HepG2 (cell line): ENCODE results near the gene PHF5A. TPM values are rescaled to one million over a fixed set of nuclear protein-coding genes. Genes with fewer than 3 reads are reported as not detected.

Experiments used
- ATAC-seq: fragments of 200-7000 bp; cut with Tn5 transposase; 3 replicates; pipeline ENCODE4 v1.9.1; 2020; ENCODE audit warnings: mild to moderate bottlenecking, moderate library complexity
- BruUV-seq: library from RNA; stranded (reverse); fragments of 400-500 nt; replicated peaks from 2 replicates; lab custom pipeline; 2021; lab: Mats Ljungman, UMichigan
- CTCF ChIA-PET: fragments of 300-600 bp; formaldehyde crosslinking; extraction: SDS; loops from one replicate; lab custom pipeline; 2021; ENCODE audit warnings: low total read pairs, inconsistent platforms, low intra/inter-chr PET ratio; lab: Yijun Ruan, JAX
- POLR2A ChIA-PET: fragments of 350-600 bp; sonication (Branson Sonifier 250); formaldehyde crosslinking; loops from one replicate; lab custom pipeline; 2020; ENCODE audit warnings: antibody characterized with exemption, inconsistent platforms; lab: Yijun Ruan, JAX
- DNase-seq: peaks from one replicate; pipeline ENCODE4 v3.0.0-alpha.2; 2015; ENCODE audit warnings: low spot score
- FAIRE-seq: peaks from 3 replicates; lab custom pipeline; 2011; peaks lifted over from hg19 to GRCh38; lab: Jason Lieb, UNC
- H2AFZ ChIP-seq: one replicate; pipeline ENCODE4 v1.6.1; 2011; ENCODE audit warnings: low read length, inconsistent platforms
- H3K27ac ChIP-seq: fragments of 300-600 bp; 3 replicates; pipeline ENCODE4 v1.8.0; 2011; ENCODE audit warnings: mixed run types, mild to moderate bottlenecking, mixed read lengths, low read length, inconsistent platforms; ENCODE audit not compliant: insufficient read depth; ENCODE audit errors: extremely low read length
- H3K27me3 ChIP-seq, 2 experiments: fragments of 200-600 bp in 1 of 2; 2 replicates in 1 of 2; 3 replicates in 1 of 2; pipeline versions ENCODE4 v1.6.0 to v1.8.0; 2011; ENCODE audit warnings: low read length in 2 of 2, mild to moderate bottlenecking in 2 of 2, moderate library complexity in 2 of 2, inconsistent platforms in 1 of 2; ENCODE audit not compliant: insufficient read depth in 2 of 2, control insufficient read depth in 1 of 2
- H3K36me3 ChIP-seq, 2 experiments: fragments of 200-600 bp in 1 of 2; replicated peaks in 1 of 2; 2 replicates in 1 of 2; 3 replicates in 1 of 2; pipeline versions ENCODE4 v1.5.1 to v1.8.0; 2011; ENCODE audit warnings: low read length in 2 of 2, inconsistent platforms in 1 of 2; ENCODE audit not compliant: insufficient read depth in 2 of 2, control insufficient read depth in 1 of 2
- H3K4me1 ChIP-seq: 2 replicates; pipeline ENCODE4 v1.5.1; 2012; ENCODE audit warnings: low read length, inconsistent platforms; ENCODE audit not compliant: insufficient read depth
- H3K4me2 ChIP-seq: 2 replicates; pipeline ENCODE4 v1.6.0; 2011; ENCODE audit warnings: low read depth, low read length, inconsistent platforms
- H3K4me3 ChIP-seq, 3 experiments: fragments of 200-600 bp in 1 of 3; sonication (generic), shearing (Covaris generic) in 1 of 3; replicated peaks in 1 of 3; 2 replicates each; pipeline ENCODE4 v1.5.1; 2011 to 2016; ENCODE audit warnings: low read length in 3 of 3, inconsistent platforms in 2 of 3, low read depth in 2 of 3, mild to moderate bottlenecking in 2 of 3, control low read depth in 1 of 3, mixed read lengths in 1 of 3; ENCODE audit not compliant: insufficient read depth in 1 of 3
- H3K79me2 ChIP-seq: one replicate; pipeline ENCODE4 v1.6.1; 2011; ENCODE audit warnings: low read length, inconsistent platforms; ENCODE audit not compliant: insufficient read depth
- H3K9ac ChIP-seq: 2 replicates; pipeline ENCODE4 v1.6.0; 2011; ENCODE audit warnings: mild to moderate bottlenecking, low read depth, low read length, inconsistent platforms; ENCODE audit not compliant: insufficient read depth
- H3K9me3 ChIP-seq: 2 replicates; pipeline ENCODE4 v1.5.1; 2012; ENCODE audit warnings: mild to moderate bottlenecking, low read length
- H4K20me1 ChIP-seq: 2 replicates; pipeline ENCODE4 v1.6.0; 2011; ENCODE audit warnings: inconsistent platforms, mild to moderate bottlenecking, low read length, moderate library complexity; ENCODE audit not compliant: insufficient read depth
- ARNT2 ChIP-seq: sonication (generic); formaldehyde crosslinking; IDR thresholded peaks from 2 replicates; pipeline ENCODE4 v1.8.0; 2022; ENCODE audit warnings: mild to moderate bottlenecking, low read depth, missing genetic modification reagents, moderate library complexity
- CBX5 ChIP-seq: sonication (generic); formaldehyde crosslinking; IDR thresholded peaks from 2 replicates; pipeline ENCODE4 v1.4.0; 2020; ENCODE audit warnings: missing genetic modification reagents, borderline replicate concordance
- PHF8 ChIP-seq: sonication (generic); formaldehyde crosslinking; IDR thresholded peaks from 2 replicates; pipeline ENCODE4 v1.5.0; 2020; ENCODE audit warnings: missing genetic modification reagents
- SAP130 ChIP-seq: IDR thresholded peaks from 2 replicates; pipeline ENCODE4 v1.6.1; 2016; ENCODE audit warnings: low read depth
- SUZ12 ChIP-seq: fragments of 150-350 bp; IDR thresholded peaks from 2 replicates; pipeline ENCODE4 v1.6.1; 2014; ENCODE audit warnings: low read depth, low read length
- U2AF1 ChIP-seq: fragments of 200-400 bp; formaldehyde crosslinking; optimal IDR thresholded peaks from 2 replicates; pipeline ENCODE3; 2017; ENCODE audit warnings: mild to moderate bottlenecking, low read depth, low read length
- ZNF30 ChIP-seq: sonication (generic); formaldehyde crosslinking; IDR thresholded peaks from 2 replicates; pipeline ENCODE4 v1.5.0; 2020; ENCODE audit warnings: mild to moderate bottlenecking, missing genetic modification reagents
- ZNF354B ChIP-seq: sonication (generic); formaldehyde crosslinking; IDR thresholded peaks from 2 replicates; pipeline ENCODE4 v1.8.0; 2022; ENCODE audit warnings: mild to moderate bottlenecking, missing genetic modification reagents
- ZNF549 ChIP-seq: sonication (generic); formaldehyde crosslinking; IDR thresholded peaks from 2 replicates; pipeline ENCODE4 v1.5.0; 2020; ENCODE audit warnings: missing genetic modification reagents
- ZNF672 ChIP-seq: sonication (generic); formaldehyde crosslinking; IDR thresholded peaks from 2 replicates; pipeline ENCODE4 v1.8.1; 2022; ENCODE audit warnings: missing genetic modification reagents
- ZNF816 ChIP-seq: sonication (generic); formaldehyde crosslinking; IDR thresholded peaks from 2 replicates; pipeline ENCODE4 v1.8.0; 2022; ENCODE audit warnings: missing genetic modification reagents, mild to moderate bottlenecking, borderline replicate concordance
- ZNF839 ChIP-seq: sonication (generic); formaldehyde crosslinking; IDR thresholded peaks from 2 replicates; pipeline ENCODE4 v1.4.0; 2020; ENCODE audit warnings: missing genetic modification reagents, mild to moderate bottlenecking, borderline replicate concordance
- ZSCAN31 ChIP-seq: sonication (generic); formaldehyde crosslinking; IDR thresholded peaks from 2 replicates; pipeline ENCODE4 v1.5.0; 2020; ENCODE audit warnings: low read depth, mild to moderate bottlenecking, missing genetic modification reagents
- WGBS: methylation state at CpG from one replicate; pipeline ENCODE4 v1.1.6; 2017; ENCODE audit warnings: low lambda C conversion rate; 5-methylcytosine and 5-hydroxymethylcytosine counted together
- in situ Hi-C: cut with HindIII; loops from 2 replicates; pipeline ENCODE4 v1.10.0; 2017; ENCODE audit warnings: low pct_unique_long_range_greater_than_20kb; ENCODE audit not compliant: extremely low pct_ligation_motif_present
- intact Hi-C: fragments of 100-400 bp; cut with micrococcal nuclease; formaldehyde crosslinking; loops from one replicate; pipeline ENCODE4 v1.10.0; 2022; ENCODE audit not compliant: unreplicated experiment
- polyA plus RNA-seq, 8 experiments: library from polyadenylated mRNA; depleted of rRNA in 3 of 8; stranded (reverse) in 7 of 8; unstranded in 1 of 8; fragments of >200 nt; fragmentation: Illumina TruSeq in 4 of 8; extraction: Trizol in 4 of 8; gene quantifications; 2 replicates each; pipeline versions ENCODE4 v1.2.1 to v1.2.3, GENCODE V29; 2011 to 2016; ENCODE audit warnings: low read depth in 4 of 8, missing spikeins in 1 of 8, mixed read lengths in 1 of 8; ENCODE audit not compliant: insufficient read depth in 1 of 8
- total RNA-seq, 5 experiments: library from RNA; depleted of rRNA; stranded (reverse); fragments of >200 nt; fragmentation: Illumina TruSeq; extraction: Trizol; gene quantifications; 2 replicates each; pipeline ENCODE4 v1.2.3, GENCODE V29; 2016; ENCODE audit warnings: low read depth in 1 of 5
- TF ChIP-seq, protein P1 (sequence below): sonication (generic); formaldehyde crosslinking; IDR thresholded peaks from 2 replicates; pipeline ENCODE4 v1.8.1; 2023; ENCODE audit warnings: mild to moderate bottlenecking, inconsistent platforms, moderate library complexity, missing genetic modification reagents, borderline replicate concordance
- TF ChIP-seq, protein P2 (sequence below): sonication (generic); formaldehyde crosslinking; IDR thresholded peaks from 2 replicates; pipeline ENCODE4 v1.9.0; 2022; ENCODE audit warnings: missing genetic modification reagents, mild to moderate bottlenecking, borderline replicate concordance

The PHF5A gene
- total and polyA plus RNA-seq, 2 of the 13 experiments (the other 11 are each of a cell fraction or from before 2014, with no cell fraction given): 56.6 to 105 TPM

DNA sequence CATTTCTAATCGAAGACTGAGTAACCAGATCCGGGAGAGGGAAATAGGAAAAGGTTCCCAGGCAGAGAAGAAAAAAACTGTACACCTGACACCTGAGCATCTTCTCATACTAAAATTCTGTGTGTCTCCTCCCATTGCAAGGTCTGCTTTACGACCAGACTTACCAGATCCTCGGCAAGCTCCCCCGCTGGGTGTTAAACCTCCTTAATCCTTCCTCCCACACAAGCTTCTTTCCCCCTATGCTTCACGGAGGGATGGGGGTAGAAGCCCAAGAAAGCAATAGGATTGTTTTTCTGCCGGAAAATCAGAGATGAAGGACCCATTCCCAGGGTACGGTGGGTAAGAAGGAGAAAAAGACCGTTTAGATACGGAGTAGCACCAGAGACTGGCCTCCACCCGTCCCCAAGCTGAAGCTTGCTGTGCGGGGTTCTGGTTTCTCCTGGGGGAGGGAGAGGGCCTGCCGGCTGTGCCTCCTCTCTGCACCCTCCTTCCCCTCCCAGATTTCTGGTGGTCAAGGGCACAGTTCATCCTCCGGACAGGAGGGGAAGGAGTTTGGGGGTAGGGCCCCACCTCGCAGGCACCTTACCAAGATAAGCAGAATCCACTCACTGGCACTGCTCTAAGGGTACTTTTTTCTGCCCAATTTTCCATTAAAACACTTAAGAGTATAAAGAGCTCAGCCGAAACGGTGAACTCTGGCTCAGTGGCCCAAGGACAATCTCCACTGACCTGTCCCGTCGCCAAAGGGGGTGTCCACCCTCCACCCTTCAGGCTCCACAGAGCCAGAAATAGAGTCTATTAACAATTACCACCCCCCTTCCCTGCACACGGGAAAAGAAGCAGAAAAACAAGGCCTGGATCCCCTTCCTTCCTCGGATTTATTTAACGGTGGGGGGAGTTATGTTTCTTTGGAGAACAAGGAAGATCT is 23.1 kb downstream of the PHF5A start (continued):
- TF ChIP-seq, protein P1, sequence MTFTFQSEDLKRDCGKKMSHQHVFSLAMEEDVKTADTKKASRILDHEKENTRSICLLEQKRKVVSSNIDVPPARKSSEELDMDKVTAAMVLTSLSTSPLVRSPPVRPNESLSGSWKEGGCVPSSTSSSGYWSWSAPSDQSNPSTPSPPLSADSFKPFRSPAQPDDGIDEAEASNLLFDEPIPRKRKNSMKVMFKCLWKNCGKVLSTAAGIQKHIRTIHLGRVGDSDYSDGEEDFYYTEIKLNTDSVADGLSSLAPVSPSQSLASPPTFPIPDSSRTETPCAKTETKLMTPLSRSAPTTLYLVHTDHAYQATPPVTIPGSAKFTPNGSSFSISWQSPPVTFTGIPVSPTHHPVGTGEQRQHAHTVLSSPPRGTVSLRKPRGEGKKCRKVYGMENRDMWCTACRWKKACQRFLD: no peak
- TF ChIP-seq ZNF672 (CRISPR knock-in tag) (no peak), ZNF816 (CRISPR knock-in tag) (0 out of 2 replicates have a peak, but pooled peaks have one; percentile 11), ARNT2 (CRISPR knock-in tag) (0 out of 2 replicates have a peak, but pooled peaks have one; percentile 13), U2AF1 (no peak), SAP130 (CRISPR knock-in tag) (peak; percentile 19; the same call in 1 of the 2 replicates), PHF8 (CRISPR knock-in tag) (no peak), CBX5 (CRISPR knock-in tag) (no peak)
- TF ChIP-seq, all 625 proteins: peak for 13

DNA sequence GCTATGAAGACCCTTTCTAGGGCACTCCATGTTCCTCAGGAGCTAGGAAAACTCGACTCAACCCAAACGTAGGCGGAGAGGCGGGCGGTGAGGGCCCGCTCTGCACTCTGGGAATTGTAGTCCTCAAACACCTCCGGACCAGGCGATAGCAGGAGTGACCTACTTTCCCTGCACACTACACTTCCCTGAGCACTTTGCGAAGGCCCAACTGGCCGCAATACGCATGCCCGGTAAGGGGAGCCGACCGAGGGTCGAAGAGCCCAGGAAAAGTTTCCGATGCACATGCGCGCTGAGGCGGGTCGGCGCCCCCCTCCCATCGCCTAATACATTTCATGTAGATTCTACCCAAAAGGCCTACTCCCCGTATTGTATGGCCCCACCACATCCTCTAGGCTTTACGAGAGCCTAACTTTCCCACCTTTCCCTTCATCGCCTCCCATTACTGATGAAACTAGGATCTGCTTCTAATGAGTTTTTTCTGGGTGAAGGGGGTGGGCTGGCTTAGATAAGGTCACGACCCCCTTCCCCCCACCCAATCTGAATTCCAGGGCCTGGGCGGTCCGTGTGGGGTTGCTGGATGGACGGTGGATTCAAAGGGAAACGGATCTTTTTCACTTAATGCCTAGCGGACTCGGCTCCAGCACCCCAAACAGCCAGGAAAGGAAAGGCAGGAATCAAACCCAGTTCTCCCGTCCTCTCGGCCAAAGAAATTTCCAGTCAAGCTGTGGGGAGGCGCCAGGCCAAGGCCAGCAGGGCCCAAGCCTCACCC is 23.9 kb downstream of the PHF5A start:
- peak overlapping the region; percentile 89 to 97 (median 90) for H3K4me3 ChIP-seq
- ChIA-PET CTCF (no interaction called here), POLR2A (interaction anchor here (0.7 to 5.2 kb wide), 14 partner anchors 8 to 177 kb away, joined by 3 to 122 read pairs (median 4); partner anchors contain the start of genes ACO2, DESI1, PHF5A and TEF)
- peak; percentile 94 for FAIRE-seq
- H4K20me1 ChIP-seq: peaks cover 12% of the 10 kb centered on the region
- peak overlapping the region; percentile 100 for H3K27ac ChIP-seq
- no peaks in the 10 kb centered on the region for H3K9me3 ChIP-seq
- peaks cover 6 to 11% of the 10 kb centered on the region in 2 experiments; a peak in 3 of 5 replicates for H3K36me3 ChIP-seq
- peak; percentile 74 for ATAC-seq
- BruUV-seq: no TSS peak
- H3K79me2 ChIP-seq: peaks cover 65% of the 10 kb centered on the region
- peak overlapping the region; percentile 99 for H3K9ac ChIP-seq
- H2AFZ ChIP-seq: no peak overlapping the region
- no peaks in the 10 kb centered on the region; a peak in 1 of 5 replicates for H3K27me3 ChIP-seq
- in situ Hi-C loops (no loop called here), intact Hi-C loops (loop anchor here (10.0 kb wide), 1 partner anchor 160 kb away; the partner anchor contains the start of gene RANGAP1)
- 2% methylated on average over 32 of the region's 35 CpGs for WGBS
- DNase-seq: peak; percentile 98
- H3K4me2 ChIP-seq: peak overlapping the region; percentile 93
- peaks cover 27% of the 10 kb centered on the region for H3K4me1 ChIP-seq
- no peak for TF ChIP-seq ZNF30
- peak; percentile 84 for TF ChIP-seq SUZ12
- no peak for TF ChIP-seq ZNF549
- TF ChIP-seq ZSCAN31 (CRISPR knock-in tag): no peak; the same call in 1 of the 2 replicates
- no peak for TF ChIP-seq ZNF354B (CRISPR knock-in tag)
- TF ChIP-seq, protein P2, sequence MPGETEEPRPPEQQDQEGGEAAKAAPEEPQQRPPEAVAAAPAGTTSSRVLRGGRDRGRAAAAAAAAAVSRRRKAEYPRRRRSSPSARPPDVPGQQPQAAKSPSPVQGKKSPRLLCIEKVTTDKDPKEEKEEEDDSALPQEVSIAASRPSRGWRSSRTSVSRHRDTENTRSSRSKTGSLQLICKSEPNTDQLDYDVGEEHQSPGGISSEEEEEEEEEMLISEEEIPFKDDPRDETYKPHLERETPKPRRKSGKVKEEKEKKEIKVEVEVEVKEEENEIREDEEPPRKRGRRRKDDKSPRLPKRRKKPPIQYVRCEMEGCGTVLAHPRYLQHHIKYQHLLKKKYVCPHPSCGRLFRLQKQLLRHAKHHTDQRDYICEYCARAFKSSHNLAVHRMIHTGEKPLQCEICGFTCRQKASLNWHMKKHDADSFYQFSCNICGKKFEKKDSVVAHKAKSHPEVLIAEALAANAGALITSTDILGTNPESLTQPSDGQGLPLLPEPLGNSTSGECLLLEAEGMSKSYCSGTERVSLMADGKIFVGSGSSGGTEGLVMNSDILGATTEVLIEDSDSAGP: peak; percentile 51; the same call in 1 of the 2 replicates
- 0 out of 2 replicates have a peak, but pooled peaks have one; percentile 53 for TF ChIP-seq ZNF839 (CRISPR knock-in tag)
